ENCODE measurements around the gene CD248.
"Not testable (repeated sequence)": the region's sequence is repeated elsewhere in the genome, so short reads cannot be mapped to it uniquely, and the experiment has no call there.

CD248 gene

DNA sequence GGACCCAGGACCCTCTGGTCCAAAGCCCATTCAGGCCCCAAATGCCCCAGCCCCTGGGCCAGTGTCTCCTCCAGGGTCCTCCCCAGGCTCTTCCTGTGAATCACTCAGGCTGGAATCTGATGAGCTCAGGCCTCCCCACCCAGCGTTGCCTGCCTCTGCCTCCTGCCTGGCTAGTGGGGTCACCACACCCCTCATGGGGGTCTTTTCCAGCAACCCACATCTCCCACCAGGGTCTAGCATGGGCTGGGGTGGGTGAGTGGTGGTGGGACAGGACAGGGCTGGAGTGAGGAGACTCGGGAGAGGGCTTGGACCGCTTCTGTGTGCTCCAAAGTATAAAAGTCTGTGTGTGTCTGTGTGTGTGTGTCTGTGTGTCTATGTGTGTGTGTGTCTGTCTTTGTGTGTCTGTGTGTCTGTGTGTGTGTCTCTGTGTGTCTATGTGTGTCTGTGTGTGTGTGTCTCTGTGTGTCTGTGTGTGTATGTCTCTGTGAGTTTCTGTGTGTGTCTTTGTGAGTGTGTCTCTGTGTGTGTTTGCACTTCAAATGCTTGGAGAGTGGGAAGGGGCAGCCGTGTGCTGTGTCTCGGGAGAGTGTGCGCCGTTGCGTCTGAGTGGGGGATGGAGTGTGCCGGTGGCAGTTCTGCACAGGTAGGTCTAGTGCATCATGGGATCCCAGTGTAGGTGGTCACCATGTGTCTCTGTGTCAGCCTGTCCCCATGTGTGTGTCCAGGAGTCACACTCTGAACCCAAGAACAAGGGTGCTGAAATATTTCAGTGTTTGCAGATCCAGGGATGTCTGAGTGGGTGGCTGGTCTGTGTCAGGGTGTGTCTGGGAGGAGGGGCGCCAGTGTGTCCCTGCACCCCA lies 10.6 kb upstream of the CD248 start:
- DNase-seq = no peak

- no peak for DNase-seq
Measured at GRCh38 chr11:66326261-66327111, 9.6 kb upstream of the CD248 start.

DNA sequence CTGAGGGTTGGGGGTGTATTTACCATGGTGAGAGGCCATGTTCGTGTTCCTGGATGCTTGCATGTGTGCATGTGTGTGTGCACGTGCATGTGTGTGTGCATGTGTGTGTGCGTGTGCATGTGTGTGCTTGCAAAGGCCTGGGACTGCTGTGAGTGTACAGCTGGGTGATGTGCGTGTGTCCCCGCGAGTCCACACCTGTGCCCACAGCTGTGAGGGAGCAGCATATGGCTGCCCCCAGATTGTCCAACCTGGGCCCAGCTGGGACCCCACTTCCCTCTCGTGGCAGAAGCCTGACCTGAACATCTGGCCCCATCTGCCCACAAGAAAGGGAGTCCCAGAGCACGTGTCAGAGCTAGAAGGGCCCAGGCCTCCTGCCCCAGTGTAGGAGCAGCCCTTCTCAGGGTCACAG lies 8.4 kb upstream of the CD248 start:
- no peak for DNase-seq

GRCh38 chr11:66324664-66325063 lies 7.8 kb upstream of the CD248 start:
- DNase-seq = no peak

GRCh38 chr11:66323684-66324083 lies 6.8 kb upstream of the CD248 start:
- no peak for DNase-seq

DNA sequence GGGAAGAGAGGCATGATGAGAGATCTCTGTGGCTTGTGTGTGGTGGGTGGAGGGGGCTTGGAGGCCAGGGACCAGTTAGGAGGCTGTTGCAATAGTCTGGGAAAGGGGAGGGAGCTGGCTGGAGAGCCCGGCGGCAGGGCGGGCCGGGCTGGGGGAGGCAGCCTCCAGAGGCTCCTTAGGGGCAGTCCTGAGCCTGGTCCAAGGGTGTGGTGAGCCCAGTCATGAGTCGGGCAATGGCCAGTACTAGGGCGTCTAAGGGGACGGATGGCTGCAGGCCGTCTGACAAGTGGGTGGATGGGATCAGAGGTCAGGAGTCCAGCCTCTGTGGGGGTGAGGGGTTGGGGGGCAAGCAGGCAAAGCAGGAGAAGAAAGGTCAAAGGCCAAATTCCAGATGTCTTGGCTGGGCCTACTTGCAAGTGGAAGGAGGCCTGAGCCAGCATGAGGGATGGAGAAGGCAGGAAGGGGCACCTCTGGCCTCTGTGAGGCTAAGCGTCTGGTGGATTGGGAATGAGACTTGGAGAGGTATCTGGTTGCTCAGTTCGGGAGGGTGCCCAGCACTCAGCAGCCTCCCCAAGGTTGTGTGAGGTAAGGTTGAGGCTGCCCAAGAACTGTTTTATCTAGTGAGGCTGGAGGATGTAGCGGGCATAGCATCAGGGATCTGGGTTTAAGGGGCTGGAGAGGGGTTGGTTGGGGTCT lies 6.0 kb upstream of the CD248 start:
- no peak for DNase-seq

- no peak for DNase-seq
Measured at GRCh38 chr11:66321606-66322005, 4.8 kb upstream of the CD248 start.

- not testable (repeated sequence) for DNase-seq
Measured at GRCh38 chr11:66320748-66321147, 3.9 kb upstream of the CD248 start.

- not testable (repeated sequence) for DNase-seq
Measured at GRCh38 chr11:66320289-66320688, 3.4 kb upstream of the CD248 start.

DNA sequence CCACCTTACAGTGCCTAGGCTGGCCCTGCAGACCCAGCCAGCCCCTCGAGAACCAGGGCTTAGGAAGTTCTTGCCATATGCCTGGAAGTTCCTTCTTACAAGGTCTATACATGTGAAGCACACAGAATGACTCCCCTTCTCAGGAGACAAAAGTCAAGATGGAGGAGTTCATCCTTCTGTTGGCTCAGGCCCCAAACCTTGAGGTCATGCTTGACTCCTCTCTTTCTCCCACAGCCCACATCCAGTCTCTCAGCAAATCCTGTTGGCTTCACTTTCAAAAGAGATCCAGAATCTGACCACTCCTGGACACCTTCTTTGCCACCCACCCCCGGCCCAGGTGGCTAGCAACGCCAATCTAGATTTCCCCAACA lies 1.7 kb upstream of the CD248 start:
- DNase-seq = no peak

GRCh38 chr11:66317723-66318599 lies 1.1 kb upstream of the CD248 start:
- DNase-seq = peak; percentile 85

GRCh38 chr11:66317322-66317722 lies 478 bp upstream of the CD248 start:
- peak; percentile 15 for DNase-seq

DNA sequence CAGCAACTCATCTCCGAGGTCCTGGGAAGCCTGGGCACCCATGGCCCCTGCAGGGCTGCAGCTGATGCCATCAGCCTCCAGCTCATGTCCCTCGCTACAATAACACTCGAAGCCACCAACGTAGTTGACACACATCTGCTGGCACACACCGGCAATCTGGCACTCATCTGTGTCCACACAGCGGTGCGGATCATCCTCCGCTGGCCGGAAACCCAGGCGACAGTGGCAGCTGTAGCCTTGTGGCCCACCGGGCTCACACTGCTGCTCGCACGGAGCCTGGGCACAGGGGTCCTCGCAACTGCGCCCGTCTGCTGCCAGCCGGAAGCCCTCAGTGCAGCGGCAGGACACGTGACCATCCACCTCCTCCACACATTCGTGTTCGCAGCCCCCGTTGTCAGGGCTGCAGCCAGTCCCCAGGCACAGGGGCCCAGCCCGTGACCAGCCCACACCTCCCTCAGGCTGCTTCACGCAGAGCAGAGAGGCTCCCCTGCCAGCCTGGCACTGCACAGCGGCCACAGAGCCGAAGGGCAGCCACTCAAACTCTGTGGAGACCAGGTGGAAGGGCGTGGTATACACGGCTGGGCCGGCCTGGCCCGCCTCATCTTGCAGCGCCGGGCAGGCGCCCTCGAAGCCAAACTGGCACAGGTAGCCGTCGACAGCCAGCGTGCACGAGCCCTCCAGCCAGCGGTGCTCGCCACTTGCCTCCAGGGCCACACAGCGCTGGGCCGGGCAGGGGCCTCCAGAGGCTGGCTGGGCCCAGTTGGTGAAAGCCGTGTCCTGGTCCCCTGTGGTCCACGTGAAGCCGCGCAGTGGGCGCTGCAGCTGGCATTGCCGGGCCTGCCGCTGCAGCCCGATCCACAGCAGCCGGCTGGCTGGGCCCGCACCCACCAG lies 678 bp downstream of the CD248 start:
- DNase-seq = no peak

GRCh38 chr11:66315498-66315885 lies 1.4 kb downstream of the CD248 start:
- no peak for DNase-seq

DNA sequence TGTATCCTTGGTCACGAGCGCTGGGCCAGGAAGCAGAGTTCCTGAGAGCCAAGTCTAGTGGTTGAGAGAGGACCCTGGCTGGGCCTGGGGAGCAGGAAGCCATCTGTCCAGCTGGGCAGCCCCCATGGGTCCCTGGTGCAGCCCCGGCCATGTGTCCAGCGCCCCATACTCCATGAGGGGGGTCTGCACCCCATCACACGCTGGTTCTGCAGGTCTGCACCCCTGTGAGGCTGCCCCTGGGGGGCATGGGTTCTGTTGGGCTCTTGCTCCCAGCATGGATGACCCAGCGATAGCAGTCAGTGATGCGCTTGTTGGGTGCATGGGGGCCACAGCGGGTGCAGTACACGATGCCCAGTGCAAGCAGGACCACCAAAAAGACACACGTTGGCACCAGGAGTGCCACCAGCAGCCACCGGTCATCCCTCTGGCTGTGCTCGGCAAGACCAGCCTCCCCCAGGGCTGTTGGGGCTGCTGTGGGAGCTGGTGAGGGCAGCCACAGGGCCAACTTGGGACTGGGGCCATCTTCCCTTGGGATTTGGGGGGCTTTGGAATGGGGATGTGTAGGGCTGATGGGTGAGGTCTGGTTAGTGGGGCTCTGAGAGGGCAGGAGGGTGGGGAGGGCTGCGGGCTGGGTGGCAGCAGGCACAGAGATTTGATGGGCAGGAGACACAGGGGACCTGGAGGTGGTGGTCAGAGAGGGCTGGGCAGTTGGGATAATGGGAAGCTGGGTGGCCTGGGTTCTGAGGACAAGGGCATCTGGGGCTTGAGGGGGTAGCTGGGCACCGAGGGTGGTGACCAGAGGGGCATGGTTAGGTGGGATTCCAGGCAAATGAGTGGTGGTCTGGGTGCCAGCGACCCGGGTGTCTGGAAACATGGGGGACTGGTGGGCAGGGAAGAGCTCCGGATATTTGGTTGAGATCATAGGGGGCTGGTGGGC lies 2.0 kb downstream of the CD248 start:
- DNase-seq = no peak

DNA sequence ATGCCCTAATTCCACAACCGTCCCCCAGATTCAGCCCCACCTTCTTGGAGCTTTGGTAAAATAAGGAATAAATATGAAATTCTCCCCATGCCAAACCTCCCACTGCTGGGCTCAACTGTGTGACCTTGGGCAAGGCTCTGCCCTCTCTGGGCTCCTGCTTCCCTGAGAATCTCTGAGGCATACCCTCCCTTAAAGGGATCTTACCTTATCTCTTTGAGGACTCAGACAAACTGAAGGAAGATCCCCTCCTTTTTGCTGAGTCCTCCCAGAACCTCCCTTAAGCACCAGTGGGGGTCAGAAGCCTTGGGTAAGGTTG lies 2.7 kb downstream of the CD248 start:
- DNase-seq = no peak

GRCh38 chr11:66313321-66314185 lies 3.3 kb downstream of the CD248 start:
- DNase-seq = no peak

DNA sequence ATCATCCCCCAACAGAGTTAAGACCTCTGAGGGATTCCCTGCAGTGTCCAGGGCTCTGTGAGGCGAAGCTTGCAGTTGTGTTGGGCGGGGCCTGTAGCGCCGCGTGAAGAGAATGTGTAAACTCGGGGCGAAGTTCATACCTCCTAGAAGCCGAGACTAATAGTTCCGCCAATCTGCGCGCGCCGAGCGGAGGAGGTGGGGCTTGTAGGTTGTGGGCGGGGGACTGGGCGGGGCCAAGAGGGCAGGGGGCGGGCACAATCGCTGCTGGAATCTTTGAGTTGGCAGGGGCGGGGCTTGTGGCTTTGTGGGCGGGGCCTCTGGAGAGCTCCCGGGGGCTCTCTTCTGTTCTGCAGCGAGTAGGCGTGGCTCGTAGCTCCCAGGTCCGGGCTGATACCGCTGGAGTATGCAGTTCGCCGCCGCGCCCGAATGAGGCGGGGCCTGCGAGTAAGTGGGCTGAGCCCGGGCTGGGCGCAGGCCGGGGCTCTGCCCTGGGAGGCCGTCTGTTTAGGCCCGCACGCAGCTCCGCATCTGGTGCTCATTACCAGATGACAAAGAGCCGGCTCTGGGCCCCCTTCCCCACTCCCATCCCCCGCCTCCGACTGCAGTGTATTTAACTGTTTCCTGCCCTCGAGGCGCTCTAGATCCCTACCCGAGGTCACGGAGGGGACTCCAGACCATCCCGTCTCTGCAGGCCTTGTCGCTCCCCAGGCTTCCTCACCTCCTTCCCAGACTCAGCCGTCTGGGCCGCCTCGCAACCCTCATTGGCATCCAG lies 4.1 kb downstream of the CD248 start:
- DNase-seq = peak; percentile 98

Measured in inflammatory macrophage treated with lipopolysaccharide for 4 hours (primary cell).